Measurements from ENCODE around the gene ENOPH1.

DNA sequence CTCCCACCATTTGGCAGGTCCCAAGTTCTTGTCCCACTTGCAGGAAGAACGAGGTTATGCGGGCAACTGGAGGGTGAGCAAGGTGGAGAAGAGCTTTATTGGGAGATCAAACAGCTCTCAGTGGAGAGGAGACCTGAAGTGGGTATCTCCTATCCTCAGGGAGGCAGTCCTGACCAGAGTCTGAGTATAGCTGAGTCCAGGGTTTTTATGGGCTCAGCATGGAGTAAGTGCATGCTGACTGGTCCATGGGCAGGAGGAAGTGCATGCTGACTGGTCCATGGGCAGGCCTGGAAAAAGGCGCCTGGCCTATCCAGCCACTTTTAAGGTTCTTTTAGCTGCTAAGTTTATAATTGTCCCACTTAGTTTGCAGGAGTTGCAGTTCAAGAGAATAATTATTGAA is 49.2 kb upstream of the ENOPH1 start:
- no peak for TF ChIP-seq POLR2A (IDR thresholded peaks at IDR 0.05; ENCODE audit: low read length)
- TF ChIP-seq GATA1 (IDR thresholded peaks at IDR 0.05; ENCODE audit: low read depth, low read length): no peak
